ENCODE results near the gene LRCH1.

GRCh38 chr13:46797501-46798237 is 244.7 kb downstream of the LRCH1 start:
- TF ChIP-seq CTCF (IDR thresholded peaks at IDR 0.05) (no peak), POLR2A (IDR thresholded peaks at IDR 0.05; ENCODE audit: low read depth) (no peak), EP300 (IDR thresholded peaks at IDR 0.05) (no peak)

Measured in esophagus muscularis mucosa (tissue), 4 donors.